Measurements from ENCODE around the gene CNTN5. TPM values are rescaled to one million over a fixed set of nuclear protein-coding genes. Genes with fewer than 3 reads are reported as not detected.

Gene CNTN5
- total RNA-seq, 2 donors from 2014 or later: not detected

- Mint-ChIP-seq H3K4me1 (no peaks in the 10 kb centered on the region), H3K36me3 (ENCODE audit: low read depth) (no peaks in the 10 kb centered on the region), H3K27ac (no peak overlapping the region), H3K4me3 (no peak overlapping the region), H3K27me3 (no peaks in the 10 kb centered on the region)
- H3K9me3 ChIP-seq (ENCODE audit: control insufficient read depth, low read length, poor library complexity, severe bottlenecking): peaks cover 2% of the 10 kb centered on the region
- ATAC-seq (no peak), DNase-seq (no peak)
Observed at GRCh38 chr11:99968336-99968735, 947.6 kb downstream of the CNTN5 start.

GRCh38 chr11:99973993-99974392 lies 953.2 kb downstream of the CNTN5 start:
- ATAC-seq: no peak
- H3K4me3 Mint-ChIP-seq: no peak overlapping the region
- DNase-seq: no peak
- no peaks in the 10 kb centered on the region for H3K4me1 Mint-ChIP-seq
- no peaks in the 10 kb centered on the region for H3K27me3 Mint-ChIP-seq
- no peaks in the 10 kb centered on the region for H3K36me3 Mint-ChIP-seq (ENCODE audit: low read depth)
- no peak overlapping the region for H3K27ac Mint-ChIP-seq
- peaks cover 5% of the 10 kb centered on the region for H3K9me3 ChIP-seq (ENCODE audit: control insufficient read depth, low read length, poor library complexity, severe bottlenecking)

DNA sequence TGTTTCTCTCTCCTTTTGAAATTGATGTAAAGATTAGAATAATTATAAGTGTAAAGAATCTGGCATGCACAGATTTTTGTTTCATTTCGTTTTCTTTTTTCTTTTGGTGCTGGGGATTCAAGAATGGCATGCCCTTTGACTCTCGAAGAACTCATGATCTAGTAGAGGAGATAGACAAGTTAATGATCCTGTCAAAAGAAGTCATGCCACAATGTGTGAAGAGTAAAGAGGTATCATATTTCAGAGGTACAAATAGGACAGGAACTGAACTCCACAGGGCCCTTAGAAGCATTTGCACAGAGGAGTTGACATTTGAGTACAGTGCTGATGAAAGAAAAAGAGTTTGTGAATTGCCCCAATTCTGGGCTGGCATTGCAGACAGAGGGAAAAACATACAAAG lies 958.3 kb downstream of the CNTN5 start:
- H3K27me3 Mint-ChIP-seq: no peaks in the 10 kb centered on the region
- DNase-seq (no peak), ATAC-seq (no peak)
- H3K36me3 Mint-ChIP-seq (ENCODE audit: low read depth): no peaks in the 10 kb centered on the region
- H3K4me1 Mint-ChIP-seq: no peaks in the 10 kb centered on the region
- peaks cover 3% of the 10 kb centered on the region for H3K9me3 ChIP-seq (ENCODE audit: control insufficient read depth, low read length, poor library complexity, severe bottlenecking)
- no peak overlapping the region for H3K27ac Mint-ChIP-seq
- H3K4me3 Mint-ChIP-seq: no peak overlapping the region

GRCh38 chr11:99987821-99988470 lies 967.2 kb downstream of the CNTN5 start:
- H3K36me3 Mint-ChIP-seq (ENCODE audit: low read depth): no peaks in the 10 kb centered on the region
- DNase-seq (no peak), ATAC-seq (no peak)
- H3K4me3 Mint-ChIP-seq: no peak overlapping the region
- no peaks in the 10 kb centered on the region for H3K4me1 Mint-ChIP-seq
- H3K27me3 Mint-ChIP-seq: no peaks in the 10 kb centered on the region
- no peaks in the 10 kb centered on the region for H3K9me3 ChIP-seq (ENCODE audit: control insufficient read depth, low read length, poor library complexity, severe bottlenecking)
- H3K27ac Mint-ChIP-seq: no peak overlapping the region

- ATAC-seq (no peak), DNase-seq (no peak)
- no peak overlapping the region for H3K27ac Mint-ChIP-seq
- H3K4me1 Mint-ChIP-seq: no peaks in the 10 kb centered on the region
- H3K27me3 Mint-ChIP-seq: no peaks in the 10 kb centered on the region
- no peaks in the 10 kb centered on the region for H3K36me3 Mint-ChIP-seq (ENCODE audit: low read depth)
- no peaks in the 10 kb centered on the region for H3K9me3 ChIP-seq (ENCODE audit: control insufficient read depth, low read length, poor library complexity, severe bottlenecking)
- no peak overlapping the region for H3K4me3 Mint-ChIP-seq
Observed at GRCh38 chr11:99988471-99988837, 967.7 kb downstream of the CNTN5 start.

- H3K9me3 ChIP-seq (ENCODE audit: control insufficient read depth, low read length, poor library complexity, severe bottlenecking): no peaks in the 10 kb centered on the region
- DNase-seq: no peak
- Mint-ChIP-seq H3K4me1 (no peaks in the 10 kb centered on the region), H3K27ac (no peak overlapping the region), H3K4me3 (no peak overlapping the region), H3K36me3 (ENCODE audit: low read depth) (no peaks in the 10 kb centered on the region), H3K27me3 (no peaks in the 10 kb centered on the region)
- ATAC-seq: no peak
Observed at GRCh38 chr11:100003985-100004384, 983.2 kb downstream of the CNTN5 start.

GRCh38 chr11:100004541-100004940 lies 983.8 kb downstream of the CNTN5 start:
- ATAC-seq (no peak), DNase-seq (no peak)
- H3K9me3 ChIP-seq (ENCODE audit: control insufficient read depth, low read length, poor library complexity, severe bottlenecking): no peaks in the 10 kb centered on the region
- no peaks in the 10 kb centered on the region for H3K27me3 Mint-ChIP-seq
- no peak overlapping the region for H3K27ac Mint-ChIP-seq
- no peak overlapping the region for H3K4me3 Mint-ChIP-seq
- H3K4me1 Mint-ChIP-seq: no peaks in the 10 kb centered on the region
- H3K36me3 Mint-ChIP-seq (ENCODE audit: low read depth): no peaks in the 10 kb centered on the region

DNA sequence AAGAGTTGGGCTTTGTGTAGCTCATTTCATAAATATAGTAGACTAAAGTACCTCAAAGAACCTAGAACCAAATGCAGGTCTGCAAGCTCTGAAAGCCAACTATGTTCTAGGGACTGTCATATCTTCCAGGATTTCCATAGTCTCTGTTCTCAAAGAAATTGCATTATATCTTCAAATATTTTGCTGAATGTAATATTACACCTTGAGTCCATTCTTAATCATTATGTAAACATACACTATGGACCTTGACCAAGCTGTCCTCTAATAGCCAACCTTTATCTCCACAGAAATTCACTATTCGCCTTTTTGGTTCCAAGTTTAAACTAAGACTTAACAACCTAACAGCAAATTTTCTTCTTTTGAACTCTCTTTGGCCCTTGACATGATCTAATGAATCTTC lies 987.7 kb downstream of the CNTN5 start:
- Mint-ChIP-seq H3K36me3 (ENCODE audit: low read depth) (no peaks in the 10 kb centered on the region), H3K4me3 (no peak overlapping the region), H3K4me1 (no peaks in the 10 kb centered on the region), H3K27me3 (no peaks in the 10 kb centered on the region), H3K27ac (no peak overlapping the region)
- DNase-seq (no peak), ATAC-seq (no peak)
- H3K9me3 ChIP-seq (ENCODE audit: control insufficient read depth, low read length, poor library complexity, severe bottlenecking): no peaks in the 10 kb centered on the region

GRCh38 chr11:100009728-100010127 lies 989.0 kb downstream of the CNTN5 start:
- H3K9me3 ChIP-seq (ENCODE audit: control insufficient read depth, low read length, poor library complexity, severe bottlenecking): no peaks in the 10 kb centered on the region
- no peak overlapping the region for H3K4me3 Mint-ChIP-seq
- ATAC-seq (no peak), DNase-seq (no peak)
- no peaks in the 10 kb centered on the region for H3K27me3 Mint-ChIP-seq
- H3K36me3 Mint-ChIP-seq (ENCODE audit: low read depth): no peaks in the 10 kb centered on the region
- H3K27ac Mint-ChIP-seq: no peak overlapping the region
- no peaks in the 10 kb centered on the region for H3K4me1 Mint-ChIP-seq

GRCh38 chr11:100010393-100010792 lies 989.6 kb downstream of the CNTN5 start:
- Mint-ChIP-seq H3K4me1 (no peaks in the 10 kb centered on the region), H3K27me3 (no peaks in the 10 kb centered on the region), H3K27ac (no peak overlapping the region), H3K4me3 (no peak overlapping the region), H3K36me3 (ENCODE audit: low read depth) (no peaks in the 10 kb centered on the region)
- no peak for DNase-seq
- no peak for ATAC-seq
- H3K9me3 ChIP-seq (ENCODE audit: control insufficient read depth, low read length, poor library complexity, severe bottlenecking): no peaks in the 10 kb centered on the region

GRCh38 chr11:100011697-100012096 lies 990.9 kb downstream of the CNTN5 start:
- no peak for ATAC-seq
- no peak overlapping the region for H3K4me3 Mint-ChIP-seq
- no peaks in the 10 kb centered on the region for H3K9me3 ChIP-seq (ENCODE audit: control insufficient read depth, low read length, poor library complexity, severe bottlenecking)
- no peaks in the 10 kb centered on the region for H3K4me1 Mint-ChIP-seq
- H3K36me3 Mint-ChIP-seq (ENCODE audit: low read depth): no peaks in the 10 kb centered on the region
- DNase-seq: no peak
- H3K27me3 Mint-ChIP-seq: no peaks in the 10 kb centered on the region
- no peak overlapping the region for H3K27ac Mint-ChIP-seq

- H3K9me3 ChIP-seq (ENCODE audit: control insufficient read depth, low read length, poor library complexity, severe bottlenecking): no peaks in the 10 kb centered on the region
- ATAC-seq: no peak
- Mint-ChIP-seq H3K27ac (no peak overlapping the region), H3K4me1 (no peaks in the 10 kb centered on the region), H3K4me3 (no peak overlapping the region), H3K27me3 (no peaks in the 10 kb centered on the region), H3K36me3 (ENCODE audit: low read depth) (no peaks in the 10 kb centered on the region)
- no peak for DNase-seq
Observed at GRCh38 chr11:100013011-100013410, 992.3 kb downstream of the CNTN5 start.

DNA sequence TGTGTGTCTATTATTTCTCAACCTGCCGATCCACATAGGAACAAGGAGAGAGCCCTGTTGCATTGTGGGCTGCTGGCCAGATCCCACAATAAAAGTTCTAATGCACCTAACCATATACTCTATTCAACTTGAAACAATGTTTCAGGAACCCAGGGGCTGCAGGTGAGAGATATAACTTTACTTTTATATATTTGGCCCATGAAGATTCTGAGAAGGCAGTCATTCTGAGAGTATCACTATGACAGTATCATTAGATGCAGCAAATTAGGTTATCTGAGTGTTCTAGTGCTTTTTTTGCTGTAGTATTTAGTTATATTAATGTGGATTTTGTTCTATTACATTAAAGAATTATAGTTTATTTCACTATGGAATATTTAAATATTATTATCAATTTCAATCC lies 1011.2 kb downstream of the CNTN5 start:
- Mint-ChIP-seq H3K27me3 (no peaks in the 10 kb centered on the region), H3K36me3 (ENCODE audit: low read depth) (no peaks in the 10 kb centered on the region), H3K27ac (no peak overlapping the region), H3K4me3 (no peak overlapping the region), H3K4me1 (no peaks in the 10 kb centered on the region)
- no peaks in the 10 kb centered on the region for H3K9me3 ChIP-seq (ENCODE audit: control insufficient read depth, low read length, poor library complexity, severe bottlenecking)
- DNase-seq (no peak), ATAC-seq (no peak)

DNA sequence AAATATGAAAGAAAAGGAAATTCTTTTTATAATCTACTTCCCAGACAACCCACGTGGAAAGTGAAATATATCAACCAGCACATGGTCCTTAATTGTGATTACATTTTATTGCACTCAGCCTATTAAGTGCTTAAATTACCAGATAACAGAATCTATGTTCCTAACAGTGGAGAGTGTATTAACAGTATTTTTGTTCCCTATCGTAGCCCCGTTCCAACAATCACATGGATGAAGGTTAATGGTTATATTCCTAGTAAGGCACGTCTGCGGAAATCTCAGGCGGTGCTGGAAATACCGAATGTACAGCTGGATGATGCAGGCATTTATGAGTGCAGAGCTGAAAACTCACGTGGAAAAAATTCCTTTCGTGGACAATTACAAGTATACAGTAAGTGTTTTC lies 1040.3 kb downstream of the CNTN5 start:
- Mint-ChIP-seq H3K27me3 (no peaks in the 10 kb centered on the region), H3K4me3 (no peak overlapping the region), H3K4me1 (no peaks in the 10 kb centered on the region), H3K36me3 (ENCODE audit: low read depth) (no peaks in the 10 kb centered on the region), H3K27ac (no peak overlapping the region)
- ATAC-seq (no peak), DNase-seq (no peak)
- no peaks in the 10 kb centered on the region for H3K9me3 ChIP-seq (ENCODE audit: control insufficient read depth, low read length, poor library complexity, severe bottlenecking)
